GM19452 (cell line): ENCODE results near the gene PLA2G2F.

ENCODE experiments used
- ATAC-seq: cut with Tn5 transposase; IDR thresholded peaks from one replicate; pipeline ENCODE4 v1.9.1; 2021; ENCODE audit not compliant: unreplicated experiment

PLA2G2F gene

DNA sequence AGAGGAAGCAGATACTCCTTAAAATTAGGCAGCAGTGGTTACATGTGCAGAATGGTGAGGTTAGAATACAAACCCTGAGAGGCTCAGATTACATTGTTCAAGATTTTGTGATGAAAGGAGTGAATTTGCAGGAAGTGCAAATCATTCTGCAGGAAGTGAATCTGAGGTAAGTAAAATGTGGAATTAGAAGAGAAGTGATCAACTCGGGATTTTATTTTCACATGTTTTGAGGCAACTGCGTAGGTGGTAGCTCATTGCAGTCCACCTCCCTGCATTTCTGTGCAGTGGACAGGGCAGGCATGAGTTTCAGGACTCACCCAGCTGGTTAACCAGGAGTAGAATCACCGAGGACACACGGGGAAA, 49.3 kb downstream of the PLA2G2F start:
- no peak for ATAC-seq

DNA sequence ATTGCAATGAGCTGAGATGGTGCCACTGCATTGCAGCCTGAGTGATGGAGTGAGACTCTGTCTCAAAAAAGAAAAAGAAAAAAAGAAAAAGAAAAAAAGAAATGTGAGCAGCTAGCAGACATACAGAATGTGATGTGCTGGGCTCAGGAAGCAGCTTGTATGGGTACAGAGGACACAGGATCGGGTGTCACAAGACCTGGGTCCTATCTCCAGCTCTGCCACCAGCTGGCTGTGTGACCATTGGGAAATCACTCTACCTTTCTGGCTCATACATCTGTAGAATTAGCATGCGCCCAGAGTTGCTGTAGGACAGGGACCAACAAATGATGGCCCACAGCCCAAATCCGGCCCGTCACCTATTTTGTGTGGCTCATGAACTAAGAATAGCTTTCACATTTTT, 50.5 kb downstream of the PLA2G2F start:
- ATAC-seq: no peak

DNA sequence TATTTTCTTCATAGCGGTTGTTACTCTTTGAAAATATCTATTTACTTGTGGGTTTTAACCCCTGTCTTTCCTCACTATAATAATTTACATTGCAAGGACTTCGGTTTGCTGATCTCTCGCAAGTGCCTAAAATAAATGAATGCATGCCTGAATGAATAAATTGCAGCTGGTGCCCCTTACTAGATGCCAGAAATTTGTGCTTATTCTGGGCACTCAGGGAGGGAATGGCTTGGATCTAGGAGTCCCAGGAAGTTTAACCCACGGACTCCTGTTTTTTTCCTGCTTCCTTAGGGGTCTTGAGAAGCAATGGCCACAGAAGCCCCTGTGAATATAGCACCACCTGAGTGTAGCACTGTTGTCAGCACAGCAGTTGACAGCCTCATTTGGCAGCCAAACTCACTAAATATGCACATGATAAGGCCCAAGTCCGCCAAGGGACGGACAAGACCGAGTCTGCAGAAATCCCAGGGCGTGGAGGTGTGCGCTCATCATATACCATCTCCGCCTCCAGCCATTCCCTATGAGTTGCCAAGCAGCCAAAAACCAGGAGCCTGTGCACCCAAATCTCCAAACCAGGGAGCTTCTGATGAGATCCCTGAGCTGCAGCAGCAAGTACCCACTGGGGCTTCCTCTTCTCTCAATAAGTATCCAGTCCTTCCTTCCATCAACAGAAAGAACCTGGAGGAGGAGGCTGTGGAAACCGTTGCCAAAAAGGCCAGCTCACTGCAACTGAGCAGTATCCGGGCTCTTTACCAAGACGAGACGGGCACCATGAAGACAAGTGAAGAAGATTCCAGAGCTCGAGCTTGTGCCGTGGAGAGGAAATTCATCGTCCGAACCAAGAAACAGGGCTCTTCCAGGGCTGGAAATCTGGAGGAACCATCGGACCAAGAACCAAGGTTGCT, 51.4 kb downstream of the PLA2G2F start:
- no peak for ATAC-seq

DNA sequence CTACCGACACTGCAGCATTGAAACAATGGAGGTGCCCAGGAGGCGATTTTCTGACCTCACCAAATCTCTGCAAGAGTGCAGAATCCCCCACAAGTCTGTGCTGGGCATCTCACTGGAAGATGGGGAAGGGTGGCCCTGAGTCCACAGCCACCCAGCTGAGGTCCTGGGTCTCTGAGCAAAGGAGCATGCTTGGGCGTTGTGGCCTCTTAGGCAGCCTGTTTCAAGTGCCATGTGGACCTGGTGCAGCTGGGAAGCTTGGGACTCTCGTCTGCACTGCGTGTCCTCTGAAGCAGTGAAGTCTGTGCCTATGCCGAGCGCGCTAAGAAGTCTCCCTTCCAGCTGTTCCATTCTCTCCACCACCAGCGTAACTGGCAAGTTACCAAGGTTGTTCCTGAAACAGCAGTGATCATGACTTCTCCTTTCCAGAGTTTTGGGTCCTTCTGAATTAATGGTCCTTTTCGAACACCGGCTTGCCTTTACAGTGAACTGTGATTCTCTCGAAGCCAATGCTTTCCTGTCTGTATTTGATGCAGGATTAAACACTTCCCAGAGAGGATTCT, 52.2 kb downstream of the PLA2G2F start:
- no peak for ATAC-seq

DNA sequence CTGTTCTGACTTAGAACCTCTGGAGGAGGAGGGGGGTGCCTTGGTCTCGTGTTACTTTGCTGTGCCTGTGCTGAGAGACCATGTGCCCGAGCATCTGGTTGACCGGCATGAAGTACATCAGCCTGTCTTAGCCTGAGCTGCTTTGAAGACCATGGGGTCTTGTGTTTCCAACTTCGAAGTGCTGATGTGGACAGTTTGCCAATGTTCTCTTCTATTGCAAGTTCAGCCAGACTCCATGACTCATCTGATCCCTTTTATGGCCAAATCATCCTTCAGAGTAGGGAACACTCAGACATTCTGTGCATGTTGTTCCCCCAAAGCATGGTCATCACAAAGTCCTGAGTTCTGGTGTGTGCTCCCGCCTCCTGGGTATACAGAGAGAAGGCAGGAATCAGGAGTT, 53.2 kb downstream of the PLA2G2F start:
- ATAC-seq: no peak

DNA sequence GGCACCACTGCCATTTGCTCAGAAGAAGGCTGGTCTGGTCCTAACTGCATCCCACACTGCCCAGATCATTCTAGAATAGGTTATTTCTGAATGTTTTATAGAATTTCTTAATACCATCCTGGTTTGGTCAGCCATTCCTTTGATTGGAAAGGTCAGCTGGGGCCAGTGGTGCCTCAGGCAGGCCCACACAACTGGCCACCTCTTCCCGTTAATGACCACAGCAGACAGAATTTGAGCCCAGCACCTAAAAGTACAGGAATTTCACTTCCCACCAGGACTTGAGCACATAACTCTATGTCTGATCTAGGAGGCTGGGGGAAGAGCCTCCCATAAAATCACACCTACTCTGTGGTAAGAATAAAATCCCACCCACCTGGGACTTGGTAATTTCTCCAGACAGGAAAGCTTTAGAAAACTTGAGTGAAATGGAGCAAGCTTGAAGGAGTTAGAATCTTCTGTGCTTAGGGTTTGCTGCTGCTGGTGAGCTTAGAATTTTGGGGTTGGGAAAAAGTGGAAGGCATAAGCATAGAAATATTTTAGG, 53.8 kb downstream of the PLA2G2F start:
- no peak for ATAC-seq

DNA sequence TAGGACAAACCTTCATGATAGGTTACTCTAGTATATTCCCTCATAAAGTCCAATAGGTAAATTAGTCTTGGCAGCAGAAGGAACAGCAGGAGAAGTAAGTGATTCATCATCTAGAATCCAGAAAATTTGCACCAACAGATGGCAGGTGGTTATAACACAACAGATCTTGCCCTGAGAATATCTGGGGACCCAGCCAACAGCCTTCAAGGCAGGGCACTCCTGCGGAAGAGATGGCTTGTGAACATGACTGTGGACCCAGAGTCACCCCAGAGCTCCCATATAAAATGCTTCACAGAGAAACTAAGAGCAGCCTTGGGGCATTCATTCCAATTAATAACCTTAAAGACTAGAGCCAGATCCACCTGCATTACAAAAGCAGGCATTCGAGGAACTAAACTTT, 55.1 kb downstream of the PLA2G2F start:
- no peak for ATAC-seq

DNA sequence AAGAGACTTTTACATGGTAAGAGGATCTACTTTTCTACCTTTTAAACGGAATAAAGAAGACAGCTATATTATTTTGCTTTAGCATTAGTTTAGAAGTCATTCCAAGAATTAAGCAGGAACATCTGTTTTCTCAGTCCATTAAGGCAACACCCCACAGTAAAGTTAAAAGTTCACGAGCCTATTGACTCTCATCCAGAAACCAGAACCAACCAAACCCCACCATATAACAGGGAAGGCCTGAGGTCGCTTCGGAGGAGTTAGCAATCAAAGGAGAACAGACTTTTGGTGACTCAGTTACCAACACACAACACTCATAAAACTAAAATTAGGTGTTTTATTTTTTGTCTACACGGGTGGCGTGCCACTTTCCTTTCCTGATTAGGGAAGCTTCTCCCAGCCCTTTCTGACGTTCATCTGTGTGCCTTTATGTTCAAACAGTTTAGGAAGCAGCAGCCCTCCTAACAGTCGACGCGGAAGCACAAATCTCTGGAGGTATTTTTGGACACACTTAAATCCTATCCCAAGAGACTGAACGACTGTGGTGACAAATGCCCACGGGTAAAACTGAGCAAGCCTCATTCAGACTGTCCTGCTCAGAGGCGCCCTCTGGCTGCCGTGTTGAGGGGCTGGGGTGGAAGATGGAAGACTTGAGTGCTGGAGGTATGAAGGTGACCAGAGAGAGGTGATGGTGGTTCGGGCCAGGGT, 55.8 kb downstream of the PLA2G2F start:
- ATAC-seq: no peak

DNA sequence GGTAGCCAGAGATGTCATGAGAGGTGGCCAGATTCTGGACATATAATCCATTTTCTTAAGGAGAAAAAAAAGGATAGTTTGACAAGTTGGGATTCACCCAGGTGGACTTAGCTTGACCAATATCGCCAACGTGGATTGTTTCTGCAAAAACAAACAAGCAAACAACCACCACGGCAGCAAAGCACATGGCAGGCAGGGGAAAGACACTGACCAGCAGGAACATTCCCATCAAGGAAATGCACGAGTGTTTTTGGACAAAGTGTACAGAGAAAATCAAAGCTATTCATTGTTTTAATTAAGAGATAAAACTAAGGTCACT, 56.3 kb downstream of the PLA2G2F start:
- no peak for ATAC-seq

DNA sequence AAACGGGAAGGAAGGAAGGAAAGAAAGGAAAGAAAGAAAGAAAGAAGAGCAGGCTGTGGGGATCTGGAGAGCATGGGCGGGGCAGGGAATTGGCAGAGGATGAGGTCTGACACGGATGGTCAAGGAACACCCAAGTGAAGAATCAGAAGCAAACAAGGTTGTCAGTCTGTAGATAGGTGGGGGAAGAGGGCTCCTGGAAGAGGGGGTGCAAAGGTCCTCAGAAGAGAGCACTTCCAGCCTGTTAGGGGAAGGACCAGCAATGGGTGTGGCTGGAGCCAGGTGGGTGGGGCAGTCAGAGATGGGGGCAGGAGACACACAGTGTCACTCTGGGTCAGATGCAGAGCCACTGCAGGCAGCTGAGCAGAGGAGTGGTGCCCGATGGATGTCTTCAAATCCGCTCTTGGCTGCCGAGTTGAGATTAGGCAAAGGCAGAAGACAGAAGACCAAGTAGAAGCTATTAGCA, 58.2 kb downstream of the PLA2G2F start:
- ATAC-seq: no peak

DNA sequence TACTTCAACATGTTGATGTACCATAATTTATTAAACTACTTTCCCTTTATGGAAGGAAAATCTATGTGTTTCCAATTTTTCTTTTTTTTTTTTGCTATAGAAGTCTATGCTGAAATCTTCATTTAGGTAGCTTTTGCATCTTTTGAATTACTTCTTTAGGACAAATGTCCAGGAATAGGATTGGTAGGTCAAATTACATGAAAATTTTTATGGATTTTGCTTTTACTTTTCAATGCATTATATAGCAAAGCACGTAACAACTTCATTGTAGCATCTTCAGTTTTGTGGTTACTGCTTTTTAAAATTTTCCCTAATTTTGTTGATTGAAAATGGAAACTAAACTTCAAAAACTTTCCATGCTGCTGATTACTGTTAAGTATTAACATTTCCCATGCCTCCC, 59.2 kb downstream of the PLA2G2F start:
- ATAC-seq: no peak

DNA sequence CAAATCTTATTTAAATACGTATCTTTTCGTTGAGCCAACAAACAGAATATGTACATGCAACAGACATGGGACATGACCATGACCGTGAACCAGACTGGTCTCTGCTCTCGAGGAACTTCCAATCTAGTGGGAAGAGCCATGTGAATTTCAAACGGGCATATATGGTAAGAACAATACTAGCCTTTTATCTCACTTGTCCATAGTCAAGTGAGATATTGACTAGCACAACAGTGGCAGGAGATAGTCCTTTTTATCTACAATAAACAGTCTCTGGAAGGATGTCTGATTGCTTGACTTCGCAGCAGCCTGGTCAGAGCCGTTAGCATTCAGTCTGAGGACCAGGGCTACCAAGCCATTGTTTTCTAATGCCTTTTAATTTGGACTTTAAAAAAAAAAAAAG, 59.8 kb downstream of the PLA2G2F start:
- no peak for ATAC-seq

DNA sequence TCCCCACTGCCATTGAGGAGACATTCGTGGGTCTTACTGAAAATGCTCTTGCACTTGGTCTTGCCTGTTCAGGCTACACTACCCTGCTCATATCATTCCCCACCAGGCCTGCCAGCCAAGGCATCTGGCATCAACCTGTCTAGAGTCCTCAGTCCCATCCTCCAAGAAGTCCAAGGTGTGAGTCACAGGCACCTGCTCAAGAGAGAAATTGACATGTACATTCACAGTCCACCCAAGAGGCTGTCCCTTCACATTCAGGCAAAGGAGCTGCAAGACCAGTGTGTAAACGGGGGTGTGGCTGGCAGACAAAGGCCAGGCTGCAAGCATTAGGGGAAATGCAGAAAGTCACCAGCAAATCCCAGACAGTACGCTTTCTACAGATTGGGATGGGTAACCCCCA, 60.3 kb downstream of the PLA2G2F start:
- no peak for ATAC-seq

DNA sequence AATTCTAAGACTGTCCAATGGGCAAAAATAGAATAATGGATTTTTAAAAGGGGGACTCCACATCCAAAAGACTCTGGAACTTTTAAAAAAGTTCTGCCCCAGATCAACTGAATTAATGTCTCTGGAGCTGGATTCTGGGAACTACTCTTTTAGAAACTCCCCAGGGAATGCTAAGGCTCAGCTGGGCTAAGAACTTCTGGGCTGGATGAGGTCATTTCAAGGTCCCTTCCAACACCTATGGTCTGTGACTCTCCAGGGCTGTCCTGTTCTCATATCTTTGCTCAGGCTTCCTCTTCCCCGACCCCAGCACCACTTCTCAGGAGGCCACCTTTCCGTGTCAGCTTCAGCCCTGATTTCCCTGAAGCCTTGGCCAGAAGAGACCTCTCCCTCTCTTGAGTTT, 60.7 kb downstream of the PLA2G2F start:
- ATAC-seq: no peak
